ENCODE data around the gene TMEM200A.

The TMEM200A gene

GRCh38 chr6:130379223-130379622, 13.4 kb downstream of the TMEM200A start:
- DNase-seq, result no peak

GRCh38 chr6:130381012-130381411, 15.2 kb downstream of the TMEM200A start:
- no peak for DNase-seq

DNA sequence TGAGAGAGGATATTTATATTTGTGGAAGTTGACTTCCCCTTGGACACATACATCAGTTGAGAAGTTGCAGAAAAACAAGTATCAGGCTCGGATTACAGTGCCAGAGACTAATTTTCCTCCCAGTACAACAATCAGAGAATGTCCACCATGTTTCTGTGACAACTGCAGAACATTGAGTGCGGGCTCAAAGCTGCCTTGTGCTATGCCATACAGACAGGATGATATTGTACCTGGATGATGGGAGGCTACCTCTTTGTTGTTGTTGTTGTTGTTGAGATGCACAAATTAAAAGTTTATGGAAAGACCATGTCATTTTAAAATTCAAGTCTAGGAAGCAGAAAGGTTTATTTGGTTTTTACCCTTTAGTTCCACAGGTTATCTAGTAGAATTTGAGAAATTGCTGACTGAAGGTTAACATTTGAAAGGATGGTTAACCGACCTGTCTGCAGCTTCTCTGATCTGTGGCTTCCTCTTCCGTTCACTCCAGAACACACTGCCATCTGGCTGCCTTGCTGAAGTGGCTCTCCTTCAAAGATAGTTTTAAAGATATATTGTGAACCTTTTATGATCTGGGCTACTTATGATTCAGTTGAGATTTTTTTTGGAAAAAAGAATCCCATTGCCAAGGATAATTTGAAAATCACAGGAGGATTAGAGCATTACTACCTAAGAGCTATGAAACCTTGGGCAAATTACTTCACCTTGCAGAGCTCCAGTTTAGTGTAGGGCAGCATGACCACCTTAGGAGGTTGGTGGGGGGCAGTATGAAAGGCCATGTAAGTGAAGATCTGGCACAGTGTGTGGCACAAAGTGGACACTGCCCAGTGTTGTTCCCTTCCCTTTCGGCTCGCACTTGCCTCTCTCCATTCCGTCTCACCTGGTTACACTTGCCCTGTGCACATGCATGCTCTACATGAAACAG, 15.9 kb downstream of the TMEM200A start:
- no peak for DNase-seq

DNA sequence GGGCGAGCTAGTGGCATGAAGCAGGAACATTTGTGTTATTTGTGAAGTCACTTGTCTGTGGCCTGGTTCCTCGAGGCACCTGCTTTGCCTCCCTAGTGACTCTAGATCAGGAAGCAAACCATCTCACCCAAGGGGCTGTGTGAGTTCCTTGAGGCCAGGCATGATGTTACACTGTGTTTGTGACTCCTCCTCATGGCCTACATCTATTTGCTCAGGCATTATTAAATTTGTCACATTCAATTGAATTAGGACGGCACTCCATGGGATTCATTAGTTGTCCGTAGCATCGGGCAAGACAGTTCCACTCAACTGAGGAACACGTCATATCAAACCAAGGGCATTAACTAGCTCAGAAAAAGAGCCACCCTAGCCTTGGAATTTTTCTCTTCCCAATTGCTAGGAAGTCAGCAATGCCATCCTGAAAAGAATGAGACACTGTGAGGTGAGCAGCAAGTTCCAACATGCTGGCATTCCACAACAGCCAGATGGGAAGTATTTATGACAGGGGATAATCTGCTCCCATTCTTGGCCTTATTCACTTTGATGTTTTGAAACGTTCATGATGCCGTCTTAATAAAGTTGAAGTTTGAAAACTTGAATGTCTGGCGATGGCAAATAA, 17.2 kb downstream of the TMEM200A start:
- no peak for DNase-seq

DNA sequence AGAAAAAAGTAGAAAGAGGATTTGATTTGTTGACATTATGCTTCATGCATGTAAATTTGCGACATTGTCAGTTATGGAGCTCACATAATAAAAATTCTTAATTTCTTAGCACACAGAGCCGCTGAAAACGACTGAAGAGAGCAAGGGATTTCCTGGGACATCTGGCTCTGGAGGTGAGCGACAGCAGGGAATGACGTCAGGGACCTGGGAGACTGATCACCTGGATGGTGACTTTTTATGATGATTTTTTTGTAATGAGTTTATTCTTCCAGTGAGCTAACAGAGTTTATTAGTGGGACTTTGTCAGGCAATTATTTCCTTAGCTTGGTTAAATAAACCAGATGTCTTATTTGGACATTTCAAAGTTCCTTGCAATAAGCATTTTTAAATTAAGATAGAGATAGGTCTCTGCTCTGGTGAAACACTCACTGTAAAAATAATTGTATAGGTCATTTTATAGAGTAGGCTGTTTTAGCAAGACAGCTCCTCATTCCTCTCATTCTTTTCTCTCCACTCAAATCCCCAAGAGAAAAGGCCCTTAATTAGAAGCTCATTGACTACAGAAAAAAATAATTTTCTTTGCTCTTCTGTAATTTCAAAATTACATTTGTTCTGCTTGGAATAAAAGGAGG, 19.4 kb downstream of the TMEM200A start:
- no peak for DNase-seq

DNA sequence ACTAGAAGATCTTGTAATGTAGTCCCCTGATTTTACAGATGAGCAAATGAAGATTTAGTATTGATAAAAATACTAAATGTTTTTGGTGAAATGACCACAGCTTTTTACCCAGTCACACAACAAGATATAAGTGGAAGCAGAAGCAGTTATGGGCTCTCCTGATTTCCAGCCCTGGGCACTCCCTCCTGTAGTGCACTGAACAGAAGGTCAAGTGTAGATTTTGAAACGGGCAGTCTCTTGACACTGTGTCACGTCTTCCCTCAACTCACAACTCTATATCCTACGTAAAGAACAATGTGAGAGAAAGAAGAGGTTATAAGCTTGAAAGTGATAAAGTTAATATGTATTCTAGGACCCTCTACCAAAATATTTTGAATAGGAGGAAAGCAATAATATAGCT, 23.3 kb downstream of the TMEM200A start:
- no peak for DNase-seq

DNA sequence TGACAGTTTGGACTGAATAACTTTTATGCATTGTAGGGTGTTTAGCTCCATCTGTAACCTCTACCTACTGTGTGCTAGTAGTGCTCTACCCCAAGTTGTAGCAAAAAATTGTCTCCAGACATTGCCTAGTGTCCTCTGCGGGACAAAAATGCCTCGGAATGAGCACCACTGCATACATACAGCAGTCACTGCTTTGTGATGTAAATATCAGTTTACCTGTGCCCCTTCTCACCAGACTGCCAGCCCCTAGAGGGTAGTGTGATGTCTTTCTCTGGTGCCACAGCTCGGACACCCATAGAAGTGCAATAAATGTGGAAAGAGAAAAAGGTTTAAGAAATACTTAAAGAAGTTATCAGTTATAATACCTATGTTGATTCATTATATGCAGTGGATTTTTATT, 25.1 kb downstream of the TMEM200A start:
- DNase-seq, result no peak

DNA sequence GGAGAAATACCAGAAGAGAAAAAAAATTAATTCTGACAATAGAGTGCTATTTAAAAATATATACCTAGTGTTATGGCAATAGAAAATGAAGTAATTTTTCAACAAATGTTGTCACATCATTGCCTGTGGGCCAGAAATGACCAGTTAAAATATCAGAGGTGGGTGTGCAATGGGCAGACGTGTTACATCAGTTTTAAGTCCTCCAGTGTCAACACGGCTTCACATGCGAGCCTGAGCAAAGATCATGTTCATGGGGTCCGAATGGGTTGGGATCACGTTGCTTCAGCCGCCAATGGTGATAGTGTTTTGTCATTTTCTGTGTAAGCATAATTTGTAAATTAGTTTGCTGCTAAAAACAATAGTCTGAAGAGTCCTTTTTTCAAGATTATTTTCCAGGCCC, 27.5 kb downstream of the TMEM200A start:
- no peak for DNase-seq

GRCh38 chr6:130394246-130394645, 28.4 kb downstream of the TMEM200A start:
- DNase-seq, result no peak

DNA sequence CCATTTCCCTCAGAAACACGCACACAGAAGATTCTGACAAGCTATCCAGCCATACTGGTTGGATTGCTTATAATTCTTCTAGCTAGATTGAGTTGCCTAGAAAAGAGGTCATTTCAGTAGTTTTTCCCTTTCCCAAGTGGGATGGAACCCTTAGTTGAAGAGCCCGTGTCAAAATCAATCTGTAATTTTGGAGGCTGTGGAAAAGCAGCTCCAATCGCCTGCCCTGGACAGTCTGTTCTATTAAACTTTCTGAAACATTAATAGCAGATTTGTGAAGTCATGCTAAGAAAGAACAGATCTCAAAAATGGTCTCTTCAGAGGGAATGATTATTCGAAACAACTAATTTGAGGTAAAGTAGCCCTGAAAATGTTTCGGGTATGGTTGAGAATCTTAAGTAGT, 29.3 kb downstream of the TMEM200A start:
- no peak for DNase-seq

GRCh38 chr6:130396722-130397121, 30.9 kb downstream of the TMEM200A start:
- DNase-seq, result no peak

DNA sequence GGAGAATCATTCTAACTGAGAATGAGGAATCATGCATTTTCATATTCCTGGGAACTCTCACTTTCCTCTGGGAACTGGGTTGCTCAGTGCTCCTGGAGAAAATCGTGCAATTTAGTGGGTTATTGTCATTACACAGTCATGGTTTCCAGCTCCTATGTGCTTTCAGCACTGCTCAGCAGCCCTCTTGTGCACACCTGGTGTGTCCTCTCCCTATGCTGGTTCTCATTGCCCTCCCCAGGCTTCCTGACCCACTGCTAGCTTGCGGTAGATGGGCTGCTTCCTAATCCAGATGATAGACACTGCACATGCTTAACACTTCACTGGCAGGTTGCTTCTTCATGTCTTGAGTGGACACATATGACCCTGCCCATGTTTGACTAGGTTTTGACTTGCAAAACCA, 39.7 kb downstream of the TMEM200A start:
- DNase-seq, result no peak

- DNase-seq, result no peak
Observed at GRCh38 chr6:130407032-130407431, 41.2 kb downstream of the TMEM200A start.

DNA sequence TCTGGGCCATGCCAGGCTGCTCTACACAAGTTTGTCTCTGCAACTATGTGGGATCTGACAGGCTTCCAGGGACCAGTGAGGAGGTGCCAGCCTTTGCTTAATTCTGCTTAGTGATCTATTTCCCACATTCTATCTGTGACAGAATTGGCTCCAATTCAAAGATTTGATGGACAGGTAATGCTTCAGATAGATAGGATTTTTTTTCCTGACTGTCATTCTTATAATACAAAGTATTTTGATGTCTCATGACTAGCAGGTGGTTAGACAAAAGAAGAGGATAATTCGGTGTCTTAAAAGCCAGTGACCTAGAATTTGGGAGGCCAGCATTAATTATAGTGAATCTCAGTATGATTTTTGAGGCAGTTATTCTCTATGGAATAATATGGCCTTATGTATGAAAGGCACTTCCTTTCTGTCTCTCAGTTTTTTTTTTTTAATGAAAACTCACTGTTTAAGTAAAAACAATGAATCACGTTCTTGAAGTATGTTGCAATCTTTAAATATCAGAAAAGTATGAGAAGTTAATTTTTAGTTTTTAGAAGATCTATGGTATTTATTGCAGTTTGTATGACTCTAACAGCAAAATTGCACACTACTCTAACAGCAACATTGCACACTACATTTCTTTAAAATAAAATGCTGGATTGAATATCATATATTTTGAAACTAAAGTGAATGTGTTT, 43.7 kb downstream of the TMEM200A start:
- DNase-seq, result no peak

DNA sequence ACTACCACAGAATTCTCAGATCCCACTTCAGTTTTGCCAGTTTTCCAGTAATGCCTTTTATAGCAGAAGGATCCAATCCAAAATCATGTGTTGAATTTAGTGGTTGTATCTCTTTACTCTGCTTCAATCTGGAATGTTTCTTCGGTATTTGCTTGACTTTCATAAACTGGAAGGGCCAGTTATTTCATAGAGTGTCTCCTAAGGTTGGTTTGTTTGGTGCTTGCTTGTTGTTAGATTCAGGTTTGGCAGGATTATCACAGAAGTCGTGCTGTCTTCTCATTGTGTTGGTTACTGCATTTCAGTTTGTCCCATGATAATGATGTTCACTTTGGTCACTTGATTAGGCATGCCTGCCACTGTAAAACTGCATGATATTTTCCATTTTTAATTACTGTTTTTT, 45.7 kb downstream of the TMEM200A start:
- DNase-seq, result no peak

GRCh38 chr6:130412556-130413290, 46.9 kb downstream of the TMEM200A start:
- no peak for DNase-seq

- no peak for DNase-seq
Observed at GRCh38 chr6:130417951-130418350, 52.1 kb downstream of the TMEM200A start.

- no peak for DNase-seq
Observed at GRCh38 chr6:130420911-130421310, 55.1 kb downstream of the TMEM200A start.

DNA sequence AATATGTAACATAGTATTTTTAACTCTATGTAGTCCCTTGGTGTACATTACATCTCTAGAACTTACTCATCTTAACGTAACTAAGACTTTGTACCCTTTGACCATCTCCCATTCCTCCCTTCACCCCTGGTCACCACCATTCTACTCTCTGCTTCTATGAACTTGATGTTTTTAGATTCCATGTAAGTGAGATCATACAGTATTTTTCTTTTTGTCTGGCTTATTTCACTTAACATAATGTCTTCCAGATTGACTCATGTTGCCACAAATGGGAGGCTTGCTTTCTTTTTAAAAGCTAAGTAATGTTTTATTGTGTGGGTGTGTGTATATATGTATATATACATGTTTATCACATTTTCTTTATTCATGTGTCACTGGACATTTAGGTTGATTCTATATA, 55.8 kb downstream of the TMEM200A start:
- no peak for DNase-seq

- no peak for DNase-seq
Observed at GRCh38 chr6:130423044-130423443, 57.2 kb downstream of the TMEM200A start.

DNA sequence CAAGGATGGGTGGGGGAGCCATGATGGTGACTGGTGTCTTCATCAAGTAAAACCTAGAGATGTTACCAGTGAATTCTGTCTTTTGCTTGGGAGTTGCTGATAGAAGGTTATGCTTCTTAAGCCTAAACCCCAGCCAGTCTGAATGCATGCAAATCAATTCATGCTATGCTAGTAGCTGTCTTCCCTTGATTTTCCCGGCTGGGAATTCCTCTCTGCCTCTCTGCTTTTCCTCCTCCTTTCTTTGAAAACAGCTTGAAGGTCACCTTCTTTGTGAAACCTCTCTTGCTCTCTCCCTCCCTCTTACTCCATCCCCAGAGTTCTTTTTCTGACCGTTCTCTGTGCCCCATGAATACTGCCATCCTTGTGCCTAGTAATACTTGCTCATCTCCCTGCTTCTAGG, 58.9 kb downstream of the TMEM200A start:
- DNase-seq, result no peak

- no peak for DNase-seq
Observed at GRCh38 chr6:130425537-130425936, 59.7 kb downstream of the TMEM200A start.
